Gastroesophageal sphincter (tissue), 3 donors: ENCODE results near the gene PAFAH2.

Source experiments
- EP300 ChIP-seq: sonication (generic); formaldehyde crosslinking; IDR thresholded peaks from one replicate; pipeline ENCODE4 v1.6.1; 2017; ENCODE audit warnings: antibody characterized with exemption, mild to moderate bottlenecking
- POLR2A ChIP-seq, 2 donors: fragments of 450-650 bp; IDR thresholded peaks; one replicate each; pipeline ENCODE4 v1.6.1; 2017; ENCODE audit warnings: antibody characterized with exemption in 2 of 2, mild to moderate bottlenecking in 2 of 2, moderate library complexity in 1 of 2
- POLR2AphosphoS5 ChIP-seq: sonication (generic); formaldehyde crosslinking; IDR thresholded peaks from one replicate; pipeline ENCODE4 v1.6.1; 2017; ENCODE audit warnings: antibody characterized with exemption
- TF ChIP-seq, protein P1 (sequence below), 4 experiments: fragments of 200-600 bp in 2 of 4; fragments of 450-650 bp in 2 of 4; sonication (generic) in 1 of 4; IDR thresholded peaks; one replicate each; pipeline ENCODE4 v1.5.1; 2017 to 2019; ENCODE audit warnings: antibody characterized with exemption in 4 of 4, mild to moderate bottlenecking in 2 of 4, moderate library complexity in 2 of 4

DNA sequence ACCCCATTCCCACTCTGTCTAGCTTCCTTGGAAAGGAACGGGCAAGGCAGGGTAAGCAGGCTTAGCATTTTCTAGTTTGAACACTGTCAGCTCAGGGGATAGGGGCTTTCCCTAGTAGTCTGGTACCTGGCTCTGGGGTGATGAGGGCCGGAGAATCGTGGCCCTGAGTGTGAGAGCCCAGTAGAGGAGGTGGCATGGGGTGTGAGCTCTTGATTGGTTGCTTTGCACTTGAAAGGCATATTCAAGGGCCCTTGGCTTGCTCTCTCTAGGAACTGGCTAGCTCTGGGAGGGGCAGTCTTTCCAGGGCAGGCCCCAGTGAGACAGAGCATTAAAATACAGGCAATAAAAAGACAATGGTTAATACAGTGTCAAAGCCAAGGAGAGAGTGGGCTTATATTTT lies 13.0 kb upstream of the PAFAH2 start:
- TF ChIP-seq, protein P1, sequence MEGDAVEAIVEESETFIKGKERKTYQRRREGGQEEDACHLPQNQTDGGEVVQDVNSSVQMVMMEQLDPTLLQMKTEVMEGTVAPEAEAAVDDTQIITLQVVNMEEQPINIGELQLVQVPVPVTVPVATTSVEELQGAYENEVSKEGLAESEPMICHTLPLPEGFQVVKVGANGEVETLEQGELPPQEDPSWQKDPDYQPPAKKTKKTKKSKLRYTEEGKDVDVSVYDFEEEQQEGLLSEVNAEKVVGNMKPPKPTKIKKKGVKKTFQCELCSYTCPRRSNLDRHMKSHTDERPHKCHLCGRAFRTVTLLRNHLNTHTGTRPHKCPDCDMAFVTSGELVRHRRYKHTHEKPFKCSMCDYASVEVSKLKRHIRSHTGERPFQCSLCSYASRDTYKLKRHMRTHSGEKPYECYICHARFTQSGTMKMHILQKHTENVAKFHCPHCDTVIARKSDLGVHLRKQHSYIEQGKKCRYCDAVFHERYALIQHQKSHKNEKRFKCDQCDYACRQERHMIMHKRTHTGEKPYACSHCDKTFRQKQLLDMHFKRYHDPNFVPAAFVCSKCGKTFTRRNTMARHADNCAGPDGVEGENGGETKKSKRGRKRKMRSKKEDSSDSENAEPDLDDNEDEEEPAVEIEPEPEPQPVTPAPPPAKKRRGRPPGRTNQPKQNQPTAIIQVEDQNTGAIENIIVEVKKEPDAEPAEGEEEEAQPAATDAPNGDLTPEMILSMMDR (IDR thresholded peaks at IDR 0.05), result no peak
- TF ChIP-seq POLR2A (IDR thresholded peaks at IDR 0.05), result no peak
- no peak for TF ChIP-seq EP300
- TF ChIP-seq POLR2AphosphoS5, result no peak
